Mononuclear cell (primary cell): ENCODE results near the gene FOXA3. TPM values are rescaled to one million over a fixed set of nuclear protein-coding genes. Genes with fewer than 3 reads are reported as not detected.
"Not testable (repeated sequence)": the region's sequence is repeated elsewhere in the genome, so short reads cannot be mapped to it uniquely, and the experiment has no call there.

Source experiments
- H3K27me3 ChIP-seq: 2 replicates; pipeline ENCODE4 v1.6.0; 2011; ENCODE audit warnings: low read length, control low read depth; ENCODE audit not compliant: insufficient read depth
- H3K4me1 ChIP-seq: 2 replicates; pipeline ENCODE4 v1.5.1; 2011; ENCODE audit warnings: mild to moderate bottlenecking, low read length, control low read depth; ENCODE audit not compliant: insufficient read depth
- H3K4me3 ChIP-seq: 2 replicates; pipeline ENCODE4 v1.5.1; 2011; ENCODE audit warnings: mild to moderate bottlenecking, low read length, moderate library complexity
- H3K9me3 ChIP-seq: 2 replicates; pipeline ENCODE4 v1.5.1; 2011; ENCODE audit warnings: low read depth, mild to moderate bottlenecking, control low read depth, low read length
- total RNA-seq: library from RNA; depleted of rRNA; stranded (reverse); fragments of >200 nt; gene quantifications from one replicate; pipeline ENCODE4 v1.2.3, GENCODE V29; 2012

Gene FOXA3
- total RNA-seq, 1 donor, result not detected

- Histone ChIP-seq H3K27me3 (peaks cover 18% of the 10 kb centered on the region), H3K4me1 (peaks cover 29% of the 10 kb centered on the region), H3K9me3 (no peaks in the 10 kb centered on the region), H3K4me3 (no peak overlapping the region)
Observed at GRCh38 chr19:45860359-45861259, 3.5 kb upstream of the FOXA3 start.

- Histone ChIP-seq H3K4me3 (peak overlapping the region; percentile 89), H3K4me1 (peaks cover 29% of the 10 kb centered on the region), H3K27me3 (peaks cover 22% of the 10 kb centered on the region), H3K9me3 (no peaks in the 10 kb centered on the region)
Observed at GRCh38 chr19:45862271-45862563, 1.9 kb upstream of the FOXA3 start.

GRCh38 chr19:45862564-45863334 lies 1.4 kb upstream of the FOXA3 start, which contains the start of gene SYMPK:
SYMPK (minus strand) TSS chr19:45863147; CDS start chr19:45854495, 8,652 bp downstream.
- Histone ChIP-seq H3K9me3 (no peaks in the 10 kb centered on the region), H3K4me3 (peak within 1 kb of the TSS; percentile 89), H3K4me1 (peaks cover 29% of the 10 kb centered on the region), H3K27me3 (peaks cover 22% of the 10 kb centered on the region)

- no peaks in the 10 kb centered on the region for H3K9me3 ChIP-seq
- peak overlapping the region; percentile 89 for H3K4me3 ChIP-seq
- H3K27me3 ChIP-seq, result peaks cover 22% of the 10 kb centered on the region
- peaks cover 29% of the 10 kb centered on the region for H3K4me1 ChIP-seq
Observed at GRCh38 chr19:45863335-45863839, 739 bp upstream of the FOXA3 start.

GRCh38 chr19:45864629-45865082 lies 530 bp downstream of the FOXA3 start:
- Histone ChIP-seq H3K4me3 (no peak overlapping the region), H3K27me3 (peaks cover 22% of the 10 kb centered on the region), H3K4me1 (peaks cover 29% of the 10 kb centered on the region), H3K9me3 (no peaks in the 10 kb centered on the region)

GRCh38 chr19:45865269-45865948 lies 1.3 kb downstream of the FOXA3 start:
- H3K4me3 ChIP-seq, result no peak overlapping the region
- peaks cover 29% of the 10 kb centered on the region for H3K4me1 ChIP-seq
- H3K27me3 ChIP-seq, result peaks cover 22% of the 10 kb centered on the region
- no peaks in the 10 kb centered on the region for H3K9me3 ChIP-seq

- H3K4me1 ChIP-seq, result peaks cover 18% of the 10 kb centered on the region
- H3K4me3 ChIP-seq, result no peak overlapping the region
- H3K9me3 ChIP-seq, result no peaks in the 10 kb centered on the region
- peaks cover 22% of the 10 kb centered on the region for H3K27me3 ChIP-seq
Observed at GRCh38 chr19:45866400-45867176, 2.5 kb downstream of the FOXA3 start.

- peaks cover 22% of the 10 kb centered on the region for H3K27me3 ChIP-seq
- H3K4me3 ChIP-seq, H3K9me3 ChIP-seq: not testable (repeated sequence)
- peaks cover 11% of the 10 kb centered on the region for H3K4me1 ChIP-seq
Observed at GRCh38 chr19:45867241-45867640, 3.1 kb downstream of the FOXA3 start.

- H3K4me3 ChIP-seq, result no peak overlapping the region
- H3K9me3 ChIP-seq, result no peaks in the 10 kb centered on the region
- H3K4me1 ChIP-seq, result no peaks in the 10 kb centered on the region
- peaks cover 7% of the 10 kb centered on the region for H3K27me3 ChIP-seq
Observed at GRCh38 chr19:45870798-45871197, 6.7 kb downstream of the FOXA3 start.

GRCh38 chr19:45872095-45872919 lies 8.2 kb downstream of the FOXA3 start:
- H3K9me3 ChIP-seq, result no peaks in the 10 kb centered on the region
- peaks cover 4% of the 10 kb centered on the region for H3K4me1 ChIP-seq
- H3K4me3 ChIP-seq, result no peak overlapping the region
- peaks cover 14% of the 10 kb centered on the region for H3K27me3 ChIP-seq

GRCh38 chr19:45873219-45873772 lies 9.2 kb downstream of the FOXA3 start:
- Histone ChIP-seq H3K4me3 (no peak overlapping the region), H3K9me3 (no peaks in the 10 kb centered on the region), H3K27me3 (peaks cover 14% of the 10 kb centered on the region), H3K4me1 (peaks cover 4% of the 10 kb centered on the region)

GRCh38 chr19:45874620-45874966 lies 10.5 kb downstream of the FOXA3 start:
- peaks cover 14% of the 10 kb centered on the region for H3K27me3 ChIP-seq

GRCh38 chr19:45876161-45876410 lies 12.0 kb downstream of the FOXA3 start:
- no peaks in the 10 kb centered on the region for H3K9me3 ChIP-seq
- peaks cover 14% of the 10 kb centered on the region for H3K27me3 ChIP-seq
- H3K4me3 ChIP-seq, result no peak overlapping the region
- peaks cover 4% of the 10 kb centered on the region for H3K4me1 ChIP-seq

More at GRCh38 chr19:45874620-45874966, 10.5 kb downstream of the FOXA3 start:
- Histone ChIP-seq H3K4me1 (peaks cover 4% of the 10 kb centered on the region), H3K4me3 (no peak overlapping the region), H3K9me3 (no peaks in the 10 kb centered on the region)
